K562 treated with DMSO at 1 percent for 48 hours (cell line): Measurements from ENCODE around the gene IDH2. TPM values are rescaled to one million over a fixed set of nuclear protein-coding genes. Genes with fewer than 3 reads are reported as not detected.

Experiments
- total RNA-seq: library from RNA; unstranded; fragments of 300-600 nt; gene quantifications from 2 replicates; pipeline ENCODE4 v1.2.3, GENCODE V29; 2022; ENCODE audit warnings: low replicate concordance; ENCODE audit errors: extremely low read depth

The IDH2 gene
- total RNA-seq: not detected in 2 replicates

DNA sequence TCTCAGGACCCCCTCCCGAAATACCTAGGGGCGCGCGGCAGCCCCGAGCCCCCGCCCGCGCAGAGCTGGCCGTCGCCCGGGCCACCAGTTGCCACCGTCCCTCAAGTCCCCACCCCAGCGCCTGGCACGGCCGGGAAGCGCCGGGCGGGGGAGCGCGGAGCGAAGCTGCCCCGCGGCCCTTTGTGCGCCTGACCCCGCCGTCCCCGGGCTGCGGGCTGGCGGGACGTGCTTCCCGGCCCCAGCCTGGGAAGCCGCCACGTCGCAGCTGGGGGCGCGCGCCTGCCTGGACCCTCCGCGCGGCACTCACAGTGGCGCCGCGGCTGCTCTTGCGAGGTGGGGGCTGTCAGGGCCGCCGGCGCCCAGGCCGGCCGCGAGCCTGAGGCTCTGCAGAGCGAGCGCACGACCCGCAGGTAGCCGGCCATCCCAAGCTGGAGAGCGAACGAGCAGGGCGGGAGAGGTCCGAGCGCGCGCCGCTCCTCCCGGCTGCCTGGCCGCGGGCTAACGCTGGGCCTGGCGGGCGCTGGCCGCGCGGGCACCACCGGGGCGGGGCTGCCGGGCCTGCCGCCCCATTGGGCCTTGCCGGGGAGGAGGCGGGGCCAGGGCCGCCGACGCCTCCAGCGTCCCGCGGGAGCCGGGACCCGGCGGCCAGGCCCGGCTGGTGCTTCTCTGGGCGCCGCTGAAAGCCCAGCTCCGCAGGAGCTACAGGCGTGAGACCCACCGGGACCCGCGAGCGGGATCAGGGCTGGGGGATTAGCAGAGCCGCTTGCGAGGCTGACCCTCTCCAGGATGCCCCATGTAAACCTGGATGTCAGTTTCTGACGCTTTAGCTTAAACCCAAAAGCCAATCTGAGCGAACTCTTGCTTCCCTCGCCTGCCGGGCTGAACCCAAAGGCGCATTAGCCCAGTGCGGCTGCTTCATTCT lies at the start of gene IDH2:
IDH2 (minus strand) TSS at position 500 of the 922 bp plus-strand sequence; CDS start at position 422, 78 bp downstream.

Other genes with a start within 250 kb of the IDH2 start
- gene AP3S2, start 208.5 kb downstream of the IDH2 start, total RNA-seq: not detected in 2 replicates
- not detected in 2 replicates for gene ARPIN, start 189.5 kb downstream of the IDH2 start, total RNA-seq
- gene ZNF710, start 101.1 kb downstream of the IDH2 start, total RNA-seq: not detected in 2 replicates
- gene SEMA4B, start 98.9 kb upstream of the IDH2 start, total RNA-seq: not detected in 2 replicates
- not detected in 2 replicates for gene CIB1, start 131.5 kb upstream of the IDH2 start, total RNA-seq
- gene GDPGP1, start 131.7 kb upstream of the IDH2 start, total RNA-seq: not detected in 2 replicates
- not detected in 2 replicates for gene TTLL13, start 147.1 kb upstream of the IDH2 start, total RNA-seq
- not detected in 2 replicates for gene NGRN, start 163.2 kb upstream of the IDH2 start, total RNA-seq
- gene ZNF774, start 249.8 kb upstream of the IDH2 start, total RNA-seq: not detected in 2 replicates